C4-2B (cell line): ENCODE results near the gene JUND.

ENCODE experiments used
- H3K27ac ChIP-seq: fragments of 450-650 bp; 2 replicates; pipeline ENCODE4 v1.5.1; 2017
- CTCF ChIP-seq: fragments of 450-650 bp; conservative IDR thresholded peaks from 2 replicates; pipeline ENCODE4 v1.5.1; 2017; ENCODE audit warnings: mild to moderate bottlenecking
- ZFX ChIP-seq: fragments of 450-650 bp; IDR thresholded peaks from 2 replicates; pipeline ENCODE4 v1.6.1; 2017

Gene JUND

DNA sequence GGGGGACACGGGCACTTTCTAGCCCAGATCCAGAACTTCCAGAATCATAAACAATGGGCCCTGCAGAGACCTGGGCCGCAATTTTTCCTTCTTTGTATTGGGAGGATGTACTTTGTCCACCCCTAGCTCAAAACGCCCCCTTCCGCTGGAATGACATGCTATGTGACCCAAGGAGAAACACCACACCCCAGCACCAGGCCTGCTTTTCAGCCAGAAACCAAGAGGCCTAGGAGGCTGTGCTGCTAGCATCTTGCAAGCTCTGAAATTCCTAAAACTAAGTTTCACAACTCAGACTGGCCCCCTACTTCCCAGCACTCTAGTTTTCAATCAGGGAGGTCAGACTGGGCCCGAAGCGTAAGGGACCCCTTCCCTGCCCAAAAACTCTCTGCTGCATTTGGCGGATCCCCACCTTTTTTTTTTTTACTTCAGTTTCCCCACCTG lies 40.9 kb upstream of the JUND start:
- TF ChIP-seq ZFX, result peak; percentile 71; the same call in 1 of the 2 replicates
- TF ChIP-seq CTCF, result no peak
- peak overlapping the region; percentile 90 for H3K27ac ChIP-seq

DNA sequence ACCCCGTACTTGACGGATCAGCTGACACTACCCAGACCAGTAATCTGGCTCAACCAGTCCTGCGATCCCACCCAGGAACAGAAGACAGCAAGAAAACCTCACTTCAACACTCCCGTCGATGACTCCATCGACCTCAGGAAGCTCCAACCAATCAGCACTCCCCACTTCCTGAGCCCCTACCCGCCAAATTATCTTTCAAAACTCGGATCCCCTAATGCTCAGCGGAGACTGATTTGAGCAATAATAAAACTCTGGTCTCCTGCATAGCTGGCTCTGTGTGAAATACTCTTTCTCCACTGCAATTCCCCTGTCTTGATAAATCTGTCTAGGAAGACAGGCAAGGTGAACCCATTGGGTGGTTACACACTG lies 40.3 kb upstream of the JUND start:
- peak overlapping the region; percentile 90 for H3K27ac ChIP-seq
- TF ChIP-seq CTCF (no peak), ZFX (no peak)

GRCh38 chr19:18320865-18321733 lies 39.7 kb upstream of the JUND start:
- H3K27ac ChIP-seq, result peak overlapping the region; percentile 90
- TF ChIP-seq CTCF, result no peak
- no peak for TF ChIP-seq ZFX

DNA sequence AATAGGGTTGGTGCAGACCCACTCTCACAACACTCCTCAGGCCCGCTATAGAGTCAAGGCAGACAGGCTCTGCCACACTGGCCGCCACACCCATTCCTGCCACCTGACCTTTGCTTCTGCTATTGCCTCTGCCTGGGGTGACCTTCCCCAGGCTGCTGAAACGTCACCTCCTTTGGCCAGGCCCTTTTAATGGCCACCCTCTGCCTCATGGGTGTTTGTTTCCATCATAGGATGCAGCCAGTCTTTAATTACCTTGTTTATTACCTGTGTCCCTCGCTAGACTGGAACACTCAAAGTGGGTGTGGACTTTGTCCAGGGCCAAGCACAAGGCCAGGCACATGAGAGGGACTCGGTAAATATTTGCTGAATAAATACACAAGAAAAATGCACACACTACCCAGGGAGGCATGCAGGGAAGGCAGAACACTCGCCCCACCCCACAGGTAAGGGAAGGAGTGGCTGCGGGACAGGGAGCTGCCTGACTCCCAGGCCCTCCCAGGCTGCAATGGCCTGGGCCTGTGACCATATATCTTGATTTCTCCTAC lies 38.2 kb upstream of the JUND start:
- TF ChIP-seq CTCF (no peak), ZFX (no peak)
- peak overlapping the region; percentile 61 for H3K27ac ChIP-seq

DNA sequence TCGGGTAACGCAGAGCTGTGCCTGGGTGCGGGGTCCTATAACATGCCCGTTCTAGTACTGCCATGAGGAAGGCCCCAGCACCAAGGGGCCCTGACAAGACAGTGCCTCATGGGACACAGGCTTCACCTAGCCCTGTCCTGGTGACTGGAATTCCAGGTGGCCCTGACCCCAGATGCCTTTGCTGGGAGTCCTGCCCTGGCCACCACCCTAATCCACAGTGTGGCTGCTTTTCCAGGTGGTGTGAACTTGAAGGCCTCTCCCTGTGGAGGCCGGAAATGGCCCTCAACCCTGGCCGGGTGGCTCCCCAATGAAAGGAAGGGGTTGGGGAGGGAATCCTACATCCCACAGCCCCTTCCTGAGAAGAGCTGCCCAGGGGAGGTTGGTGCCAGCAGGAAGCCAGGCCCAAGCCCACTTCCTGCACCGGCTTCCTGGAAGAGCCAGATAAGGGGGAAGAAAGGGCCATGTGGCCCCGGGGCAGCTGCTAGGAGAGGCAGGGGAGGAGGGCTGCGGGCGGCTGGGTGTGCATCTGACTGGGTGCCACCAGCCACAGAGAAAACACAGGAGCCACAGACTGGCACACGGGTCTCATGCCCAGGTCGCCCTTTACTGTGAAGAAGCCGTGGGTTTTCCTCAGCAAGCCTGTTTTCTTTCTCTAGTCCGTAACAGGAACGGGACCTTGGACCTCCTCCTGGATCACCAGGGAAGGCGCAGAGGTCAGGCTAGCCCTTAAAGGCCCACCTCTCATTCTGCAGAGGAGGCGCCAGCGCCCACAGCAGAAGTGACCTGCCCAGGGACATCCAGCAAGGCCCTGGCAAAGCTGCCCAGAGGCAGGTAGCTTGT lies 36.8 kb upstream of the JUND start:
- TF ChIP-seq ZFX, result no peak
- TF ChIP-seq CTCF, result no peak
- H3K27ac ChIP-seq, result peak overlapping the region; percentile 61; the same call in 1 of the 2 replicates

DNA sequence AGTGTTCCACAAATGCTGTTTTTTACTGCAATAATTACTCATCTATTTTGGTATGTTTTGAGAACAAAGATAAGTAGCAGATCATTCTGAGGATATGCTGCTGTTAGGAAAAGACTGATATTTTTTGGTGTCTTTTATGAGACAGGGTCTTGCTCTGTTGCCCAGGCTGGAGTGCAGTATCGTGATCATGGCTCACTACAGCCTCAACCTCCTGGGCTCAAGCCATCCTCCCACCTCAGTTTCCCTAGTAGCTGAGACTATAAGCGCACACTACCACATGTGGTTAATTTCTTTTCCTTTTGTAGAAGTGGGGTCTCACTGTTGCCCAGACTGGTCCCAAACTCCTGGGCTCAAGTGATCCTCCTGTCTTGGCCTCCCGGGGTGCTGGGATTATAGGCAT lies 32.0 kb upstream of the JUND start:
- no peak overlapping the region for H3K27ac ChIP-seq
- TF ChIP-seq CTCF, result no peak

DNA sequence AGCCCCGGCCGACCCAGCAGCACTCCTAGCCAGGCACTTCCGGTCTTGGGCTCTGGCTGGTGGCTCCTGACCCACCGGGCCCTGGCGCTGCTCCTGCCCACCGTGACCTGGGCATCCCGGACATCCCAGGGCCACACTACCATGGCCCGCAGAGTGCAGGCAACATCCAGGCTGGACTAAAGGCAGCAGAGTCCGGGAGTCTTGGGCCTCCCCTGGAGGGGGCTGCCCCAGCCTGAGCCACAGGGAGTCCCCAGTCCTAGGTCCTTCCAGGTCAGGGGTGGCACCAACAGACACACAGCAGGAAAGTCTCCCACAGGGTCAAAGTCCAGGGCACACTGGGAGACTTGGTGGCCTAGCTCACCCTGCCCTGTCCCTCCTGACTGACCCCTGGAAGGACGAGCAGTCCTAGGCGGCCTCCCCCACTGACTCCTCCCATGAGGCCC lies 30.7 kb upstream of the JUND start:
- TF ChIP-seq CTCF, result no peak
- TF ChIP-seq ZFX, result no peak
- no peak overlapping the region for H3K27ac ChIP-seq
